HepG2 (cell line): ENCODE data around the gene CAD. TPM values are rescaled to one million over a fixed set of nuclear protein-coding genes. Genes with fewer than 3 reads are reported as not detected.

Source experiments
- AGO1 ChIP-seq: fragments of 200-400 bp; formaldehyde crosslinking; IDR thresholded peaks from 2 replicates; pipeline ENCODE4 v1.6.1; 2017; ENCODE audit warnings: mild to moderate bottlenecking, low read depth, low read length, moderate library complexity; ENCODE audit not compliant: poor library complexity, severe bottlenecking
- CREB1 ChIP-seq, 2 experiments: fragments of 450-650 bp in 1 of 2; IDR thresholded peaks; 2 replicates each; pipeline ENCODE4 v1.6.1; 2016 to 2017; ENCODE audit warnings: control low read depth in 1 of 2, mild to moderate bottlenecking in 1 of 2, missing compliant biosample characterization in 1 of 2, missing genetic modification characterization in 1 of 2
- DMAP1 ChIP-seq: IDR thresholded peaks from 2 replicates; pipeline ENCODE4 v1.6.1; 2016
- ETV5 ChIP-seq: IDR thresholded peaks from 2 replicates; pipeline ENCODE4 v1.6.1; 2018; ENCODE audit warnings: missing biosample characterization, missing genetic modification reagents, inconsistent platforms, borderline replicate concordance
- FOXA1 ChIP-seq, 2 experiments: fragments of 450-650 bp in 1 of 2; sonication (generic) in 1 of 2; formaldehyde crosslinking in 1 of 2; IDR thresholded peaks; 2 replicates each; pipeline versions ENCODE4 v1.4.0 to v1.6.1; 2016 to 2020; ENCODE audit warnings: missing genetic modification reagents in 1 of 2
- FOXO4 ChIP-seq: sonication (generic); formaldehyde crosslinking; conservative IDR thresholded peaks from 2 replicates; pipeline ENCODE4 v1.8.1; 2023; ENCODE audit warnings: missing genetic modification reagents
- HNRNPK ChIP-seq: fragments of 200-400 bp; formaldehyde crosslinking; IDR thresholded peaks from 2 replicates; pipeline ENCODE4 v1.6.1; 2018; ENCODE audit warnings: low read length, low read depth, moderate library complexity, mild to moderate bottlenecking; ENCODE audit not compliant: poor library complexity, severe bottlenecking
- RARG ChIP-seq: sonication (generic); formaldehyde crosslinking; IDR thresholded peaks from 2 replicates; pipeline ENCODE4 v1.4.0; 2020; ENCODE audit warnings: low read depth, mild to moderate bottlenecking, missing genetic modification reagents
- SAP130 ChIP-seq: IDR thresholded peaks from 2 replicates; pipeline ENCODE4 v1.6.1; 2016; ENCODE audit warnings: low read depth
- SMAD3 ChIP-seq: sonication (generic); formaldehyde crosslinking; IDR thresholded peaks from 2 replicates; pipeline ENCODE4 v1.4.0; 2020; ENCODE audit warnings: missing genetic modification reagents
- TFE3 ChIP-seq: IDR thresholded peaks from 2 replicates; pipeline ENCODE4 v1.6.1; 2016
- THAP7 ChIP-seq: sonication (generic); formaldehyde crosslinking; IDR thresholded peaks from 2 replicates; pipeline ENCODE4 v1.8.1; 2023; ENCODE audit warnings: mild to moderate bottlenecking, missing genetic modification reagents
- ZBTB14 ChIP-seq: sonication (generic); formaldehyde crosslinking; IDR thresholded peaks from 2 replicates; pipeline ENCODE4 v1.4.0; 2020; ENCODE audit warnings: missing genetic modification reagents
- ZBTB25 ChIP-seq: IDR thresholded peaks from 2 replicates; pipeline ENCODE4 v1.6.1; 2018; ENCODE audit warnings: missing genetic modification reagents
- ZFP1 ChIP-seq: IDR thresholded peaks from 2 replicates; pipeline ENCODE4 v1.6.1; 2016
- ZMAT5 ChIP-seq: sonication (generic); formaldehyde crosslinking; IDR thresholded peaks from 2 replicates; pipeline ENCODE4 v1.5.0; 2020; ENCODE audit warnings: mild to moderate bottlenecking, low read depth, missing genetic modification reagents, borderline replicate concordance
- ZNF20 ChIP-seq: sonication (generic); formaldehyde crosslinking; IDR thresholded peaks from 2 replicates; pipeline ENCODE4 v1.4.0; 2020; ENCODE audit warnings: mild to moderate bottlenecking, moderate library complexity, missing genetic modification reagents
- ZNF367 ChIP-seq: sonication (generic); formaldehyde crosslinking; IDR thresholded peaks from 2 replicates; pipeline ENCODE4 v1.4.0; 2020; ENCODE audit warnings: missing genetic modification reagents, borderline replicate concordance
- ZNF432 ChIP-seq: sonication (generic); formaldehyde crosslinking; IDR thresholded peaks from 2 replicates; pipeline ENCODE4 v1.5.0; 2020; ENCODE audit warnings: missing genetic modification reagents, mild to moderate bottlenecking, borderline replicate concordance
- ZNF709 ChIP-seq: sonication (generic); formaldehyde crosslinking; IDR thresholded peaks from 2 replicates; pipeline ENCODE4 v1.5.0; 2020; ENCODE audit warnings: mild to moderate bottlenecking, missing genetic modification reagents
- ZNF784 ChIP-seq: sonication (generic); formaldehyde crosslinking; IDR thresholded peaks from 2 replicates; pipeline ENCODE4 v1.5.1; 2020; ENCODE audit warnings: missing genetic modification reagents, mild to moderate bottlenecking, borderline replicate concordance
- polyA plus RNA-seq, 8 experiments: library from polyadenylated mRNA; depleted of rRNA in 3 of 8; stranded (reverse) in 7 of 8; unstranded in 1 of 8; fragments of >200 nt; fragmentation: Illumina TruSeq in 4 of 8; extraction: Trizol in 4 of 8; gene quantifications; 2 replicates each; pipeline versions ENCODE4 v1.2.1 to v1.2.3, GENCODE V29; 2011 to 2016; ENCODE audit warnings: low read depth in 4 of 8, missing spikeins in 1 of 8, mixed read lengths in 1 of 8; ENCODE audit not compliant: insufficient read depth in 1 of 8
- total RNA-seq, 5 experiments: library from RNA; depleted of rRNA; stranded (reverse); fragments of >200 nt; fragmentation: Illumina TruSeq; extraction: Trizol; gene quantifications; 2 replicates each; pipeline ENCODE4 v1.2.3, GENCODE V29; 2016; ENCODE audit warnings: low read depth in 1 of 5

CAD gene
- total and polyA plus RNA-seq, 2 of the 13 experiments (the other 11 are each of a cell fraction or from before 2014, with no cell fraction given) = 21.7 to 37.0 TPM

- peak; percentile 49; the same call in 1 of the 2 replicates for TF ChIP-seq TFE3 (CRISPR knock-in tag)
- 0 out of 2 replicates have a peak, but pooled peaks have one; percentile 54 for TF ChIP-seq FOXO4 (CRISPR knock-in tag)
- no peak for TF ChIP-seq THAP7 (CRISPR knock-in tag)
- no peak for TF ChIP-seq RARG (CRISPR knock-in tag)
- no peak for TF ChIP-seq ZNF784 (CRISPR knock-in tag)
- peak; percentile 18; the same call in 1 of the 2 replicates for TF ChIP-seq ETV5
- no peak for TF ChIP-seq ZNF20 (CRISPR knock-in tag)
- no peak for TF ChIP-seq SMAD3
- no peak for TF ChIP-seq ZNF432 (CRISPR knock-in tag)
- TF ChIP-seq DMAP1 = 0 out of 2 replicates have a peak, but pooled peaks have one; percentile 20
- no peak for TF ChIP-seq ZNF709 (CRISPR knock-in tag)
- no peak for TF ChIP-seq ZBTB14 (CRISPR knock-in tag)
- TF ChIP-seq FOXA1 (IDR thresholded peaks at IDR 0.05) = no peak
- no peak for TF ChIP-seq FOXA1 (CRISPR knock-in tag; IDR thresholded peaks at IDR 0.05)
- no peak for TF ChIP-seq AGO1
- TF ChIP-seq HNRNPK = no peak
- TF ChIP-seq ZFP1 (CRISPR knock-in tag) = no peak
- 0 out of 2 replicates have a peak, but pooled peaks have one; percentile 18 for TF ChIP-seq ZBTB25
- peak; percentile 52 for TF ChIP-seq SAP130 (CRISPR knock-in tag)
- TF ChIP-seq CREB1 (IDR thresholded peaks at IDR 0.05) = no peak
- TF ChIP-seq CREB1 (CRISPR knock-in tag; IDR thresholded peaks at IDR 0.05) = no peak; the same call in 1 of the 2 replicates
- no peak for TF ChIP-seq ZMAT5 (CRISPR knock-in tag)
- no peak for TF ChIP-seq ZNF367 (CRISPR knock-in tag)
Measured at GRCh38 chr2:27209621-27210401, 7.4 kb upstream of the CAD start (continued).
